ENCODE results near the gene TST.

Gene TST

GRCh38 chr22:37002633-37003032 is 16.6 kb downstream of the TST start:
- Histone ChIP-seq H3F3A (ENCODE audit: low read depth) (no peaks in the 10 kb centered on the region), H3K4me2 (ENCODE audit: low read depth, low read length, poor library complexity, severe bottlenecking) (no peak overlapping the region), H2AFZ (ENCODE audit: low read length) (no peak overlapping the region), H3K4me1 (ENCODE audit: insufficient read depth, low read length, poor library complexity, severe bottlenecking) (peaks cover 7% of the 10 kb centered on the region), H3K27me3 (ENCODE audit: insufficient read depth, low read length, poor library complexity, severe bottlenecking) (no peaks in the 10 kb centered on the region), H3K9ac (ENCODE audit: low read depth, low read length, poor library complexity, severe bottlenecking) (no peak overlapping the region), H3K79me2 (ENCODE audit: insufficient read depth, low read length) (no peaks in the 10 kb centered on the region), H3K36me3 (ENCODE audit: insufficient read depth, low read length) (no peaks in the 10 kb centered on the region), H3K9me2 (replicated peaks; ENCODE audit: low read depth, low read length) (no peaks in the 10 kb centered on the region), H4K20me1 (ENCODE audit: insufficient read depth, low read length, poor library complexity, severe bottlenecking) (no peaks in the 10 kb centered on the region), H3K4me3 (ENCODE audit: low read length, poor library complexity, severe bottlenecking) (no peak overlapping the region), H3K9me3 (ENCODE audit: insufficient read depth, low read depth, low read length) (no peaks in the 10 kb centered on the region)
- TF ChIP-seq EZH2phosphoT487 (IDR thresholded peaks at IDR 0.05; ENCODE audit: borderline replicate concordance): no peak
- TF ChIP-seq, protein P1, sequence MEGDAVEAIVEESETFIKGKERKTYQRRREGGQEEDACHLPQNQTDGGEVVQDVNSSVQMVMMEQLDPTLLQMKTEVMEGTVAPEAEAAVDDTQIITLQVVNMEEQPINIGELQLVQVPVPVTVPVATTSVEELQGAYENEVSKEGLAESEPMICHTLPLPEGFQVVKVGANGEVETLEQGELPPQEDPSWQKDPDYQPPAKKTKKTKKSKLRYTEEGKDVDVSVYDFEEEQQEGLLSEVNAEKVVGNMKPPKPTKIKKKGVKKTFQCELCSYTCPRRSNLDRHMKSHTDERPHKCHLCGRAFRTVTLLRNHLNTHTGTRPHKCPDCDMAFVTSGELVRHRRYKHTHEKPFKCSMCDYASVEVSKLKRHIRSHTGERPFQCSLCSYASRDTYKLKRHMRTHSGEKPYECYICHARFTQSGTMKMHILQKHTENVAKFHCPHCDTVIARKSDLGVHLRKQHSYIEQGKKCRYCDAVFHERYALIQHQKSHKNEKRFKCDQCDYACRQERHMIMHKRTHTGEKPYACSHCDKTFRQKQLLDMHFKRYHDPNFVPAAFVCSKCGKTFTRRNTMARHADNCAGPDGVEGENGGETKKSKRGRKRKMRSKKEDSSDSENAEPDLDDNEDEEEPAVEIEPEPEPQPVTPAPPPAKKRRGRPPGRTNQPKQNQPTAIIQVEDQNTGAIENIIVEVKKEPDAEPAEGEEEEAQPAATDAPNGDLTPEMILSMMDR (conservative IDR thresholded peaks at IDR 0.05; ENCODE audit: low read length): no peak

DNA sequence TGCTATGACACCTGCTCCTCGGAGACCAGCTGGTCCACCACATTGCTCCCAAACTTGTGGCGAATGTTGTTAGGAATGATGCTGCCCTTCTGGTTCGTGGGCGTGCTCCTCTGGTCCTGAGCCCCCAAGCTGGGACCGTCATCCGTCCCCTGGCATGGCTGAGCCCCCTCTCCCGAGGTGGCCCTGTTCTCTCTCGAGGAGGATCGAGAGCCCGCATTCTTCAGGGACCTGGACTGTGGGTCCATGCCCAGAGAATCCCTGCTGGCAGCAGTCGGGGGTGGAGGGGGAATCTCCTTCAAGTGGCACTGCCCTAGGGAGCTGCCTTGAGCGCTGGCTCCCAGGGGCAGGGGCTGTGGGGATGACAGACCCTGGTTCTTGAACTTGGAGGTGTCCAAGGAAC is 17.4 kb downstream of the TST start:
- Histone ChIP-seq H3K4me3 (ENCODE audit: low read length, poor library complexity, severe bottlenecking) (no peak overlapping the region), H4K20me1 (ENCODE audit: insufficient read depth, low read length, poor library complexity, severe bottlenecking) (no peaks in the 10 kb centered on the region), H3K9me2 (replicated peaks; ENCODE audit: low read depth, low read length) (no peaks in the 10 kb centered on the region), H3K4me1 (ENCODE audit: insufficient read depth, low read length, poor library complexity, severe bottlenecking) (no peaks in the 10 kb centered on the region), H3K36me3 (ENCODE audit: insufficient read depth, low read length) (no peaks in the 10 kb centered on the region), H2AFZ (ENCODE audit: low read length) (no peak overlapping the region), H3K9me3 (ENCODE audit: insufficient read depth, low read depth, low read length) (no peaks in the 10 kb centered on the region), H3K9ac (ENCODE audit: low read depth, low read length, poor library complexity, severe bottlenecking) (no peak overlapping the region), H3K79me2 (ENCODE audit: insufficient read depth, low read length) (no peaks in the 10 kb centered on the region), H3K27me3 (ENCODE audit: insufficient read depth, low read length, poor library complexity, severe bottlenecking) (no peaks in the 10 kb centered on the region), H3F3A (ENCODE audit: low read depth) (no peaks in the 10 kb centered on the region), H3K4me2 (ENCODE audit: low read depth, low read length, poor library complexity, severe bottlenecking) (no peak overlapping the region)
- TF ChIP-seq EZH2phosphoT487 (IDR thresholded peaks at IDR 0.05; ENCODE audit: borderline replicate concordance): no peak
- TF ChIP-seq, protein P1 (conservative IDR thresholded peaks at IDR 0.05; ENCODE audit: low read length): no peak

DNA sequence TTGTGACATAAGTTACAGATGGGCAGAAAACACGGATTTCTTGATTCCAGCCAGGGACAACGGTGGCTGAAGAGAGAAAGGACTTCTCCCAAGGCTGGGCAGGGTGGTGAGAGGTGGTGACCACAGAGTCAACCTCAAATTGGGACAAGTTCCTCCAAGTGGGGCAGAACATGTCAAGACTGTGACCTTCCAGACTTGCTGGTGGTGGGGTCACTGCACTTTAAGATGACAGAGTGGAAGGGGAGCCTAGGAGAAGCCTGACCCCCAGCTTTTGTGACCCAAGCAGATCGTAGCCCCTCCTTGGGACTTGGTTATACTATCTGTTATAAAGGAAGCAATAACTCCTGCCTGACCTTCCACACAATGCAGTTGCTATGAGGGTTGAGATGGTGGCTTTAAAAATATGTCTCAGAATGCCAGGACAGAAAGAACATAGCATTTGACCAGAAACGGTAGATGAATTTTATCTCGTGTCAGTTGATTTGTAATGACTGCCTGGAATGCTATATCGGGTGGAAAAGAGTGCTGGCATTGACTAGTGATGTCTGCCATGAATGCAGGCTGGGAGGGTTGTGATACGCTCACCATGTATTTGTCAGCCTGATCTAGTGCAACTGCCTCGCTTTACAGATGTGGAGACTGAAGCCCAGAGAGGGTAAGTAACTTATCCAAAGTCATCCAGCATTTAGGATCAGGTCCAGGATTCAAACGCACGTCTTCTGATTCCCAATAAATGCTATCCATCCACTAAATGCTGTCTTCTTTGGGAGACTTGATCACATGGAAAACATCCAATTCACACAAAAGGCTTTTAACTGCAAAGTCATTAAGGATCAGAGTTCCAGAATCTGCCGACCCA is 18.3 kb downstream of the TST start:
- no peaks in the 10 kb centered on the region for H4K20me1 ChIP-seq (ENCODE audit: insufficient read depth, low read length, poor library complexity, severe bottlenecking)
- no peaks in the 10 kb centered on the region for H3F3A ChIP-seq (ENCODE audit: low read depth)
- H2AFZ ChIP-seq (ENCODE audit: low read length): no peak overlapping the region
- H3K4me2 ChIP-seq (ENCODE audit: low read depth, low read length, poor library complexity, severe bottlenecking): no peak overlapping the region
- TF ChIP-seq, protein P1 (conservative IDR thresholded peaks at IDR 0.05; ENCODE audit: low read length): no peak
- TF ChIP-seq EZH2phosphoT487 (IDR thresholded peaks at IDR 0.05; ENCODE audit: borderline replicate concordance): no peak
- H3K4me1 ChIP-seq (ENCODE audit: insufficient read depth, low read length, poor library complexity, severe bottlenecking): no peaks in the 10 kb centered on the region
- no peaks in the 10 kb centered on the region for H3K79me2 ChIP-seq (ENCODE audit: insufficient read depth, low read length)
- no peaks in the 10 kb centered on the region for H3K27me3 ChIP-seq (ENCODE audit: insufficient read depth, low read length, poor library complexity, severe bottlenecking)
- H3K9me2 ChIP-seq (replicated peaks; ENCODE audit: low read depth, low read length): no peaks in the 10 kb centered on the region
- H3K36me3 ChIP-seq (ENCODE audit: insufficient read depth, low read length): no peaks in the 10 kb centered on the region
- no peaks in the 10 kb centered on the region for H3K9me3 ChIP-seq (ENCODE audit: insufficient read depth, low read depth, low read length)
- no peak overlapping the region for H3K4me3 ChIP-seq (ENCODE audit: low read length, poor library complexity, severe bottlenecking)
- no peak overlapping the region for H3K9ac ChIP-seq (ENCODE audit: low read depth, low read length, poor library complexity, severe bottlenecking)
